Measurements from ENCODE around the gene TSPEAR.
"Not testable (repeated sequence)": the region's sequence is repeated elsewhere in the genome, so short reads cannot be mapped to it uniquely, and the experiment has no call there.

Gene TSPEAR

DNA sequence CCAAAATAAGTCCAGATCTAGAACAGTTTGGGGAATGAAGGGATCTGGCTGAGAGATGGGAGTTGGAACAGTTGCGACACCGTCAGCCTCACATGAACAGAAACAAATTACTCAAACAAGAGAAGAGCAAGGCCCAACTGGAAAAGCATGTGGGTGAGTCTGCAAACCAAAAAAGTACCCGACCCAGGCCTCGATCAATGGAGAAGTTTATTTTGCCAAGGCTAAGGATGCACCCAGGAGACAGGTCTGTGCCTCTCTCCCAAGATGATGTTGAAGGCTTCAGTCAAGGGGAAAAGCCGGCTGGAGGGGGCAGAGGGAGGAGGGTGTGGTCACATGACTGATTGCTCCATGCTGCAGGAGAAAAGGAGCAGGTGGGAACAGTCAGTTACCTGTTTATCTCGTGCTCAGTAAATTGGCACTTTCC, 213.7 kb downstream of the TSPEAR start:
- no peak for ATAC-seq

DNA sequence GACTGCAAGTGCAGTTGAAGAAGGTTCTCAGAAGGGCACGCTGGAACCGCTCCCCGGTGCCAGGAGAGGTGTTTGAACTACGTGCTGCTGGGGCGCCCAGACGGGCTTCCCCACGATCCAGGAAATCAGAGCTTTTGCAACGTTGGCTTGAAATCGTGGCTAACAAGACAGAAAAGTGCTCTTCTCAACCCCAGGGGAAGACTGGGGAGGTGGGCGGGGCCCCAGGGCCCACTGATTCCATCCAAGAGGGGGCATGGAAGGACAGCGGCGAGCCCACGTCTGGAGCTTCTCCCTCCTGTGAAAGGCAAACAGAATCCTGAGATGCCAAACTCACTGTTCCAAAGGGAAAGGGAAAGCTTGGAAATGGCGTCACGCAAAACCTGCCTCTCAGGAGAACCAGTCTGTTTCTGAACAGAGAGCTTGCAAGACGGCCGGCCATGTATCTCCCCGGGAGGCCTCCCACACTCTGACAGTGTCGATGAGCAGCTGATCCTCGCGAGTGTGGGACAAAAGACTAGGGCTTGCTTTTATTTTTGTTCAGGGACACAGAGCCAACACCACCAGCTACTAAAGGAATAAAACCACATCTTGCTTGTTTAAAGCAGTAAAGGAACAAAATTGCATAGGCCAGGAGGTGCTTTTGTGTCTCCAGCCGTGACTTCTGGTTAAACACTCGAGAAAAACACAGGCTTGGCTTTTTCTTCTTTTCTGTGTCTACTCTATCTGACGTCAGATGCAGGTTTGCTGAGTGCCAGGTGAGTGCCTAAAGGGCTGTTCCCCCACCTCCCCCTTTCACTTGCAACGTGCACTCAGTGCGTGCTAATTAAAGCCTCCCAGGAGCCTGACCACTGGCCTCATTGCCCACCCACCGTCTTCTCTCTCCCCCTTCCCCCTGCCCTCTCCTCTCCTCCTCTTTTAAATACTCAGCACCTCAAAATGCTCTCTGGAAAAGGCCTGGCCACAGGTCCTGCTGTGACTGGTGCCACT, 214.5 kb downstream of the TSPEAR start:
- ATAC-seq, result no peak

- no peak for ATAC-seq
Measured at GRCh38 chr21:44495611-44496563, 215.5 kb downstream of the TSPEAR start.

GRCh38 chr21:44494956-44495355, 216.4 kb downstream of the TSPEAR start:
- ATAC-seq, result no peak

DNA sequence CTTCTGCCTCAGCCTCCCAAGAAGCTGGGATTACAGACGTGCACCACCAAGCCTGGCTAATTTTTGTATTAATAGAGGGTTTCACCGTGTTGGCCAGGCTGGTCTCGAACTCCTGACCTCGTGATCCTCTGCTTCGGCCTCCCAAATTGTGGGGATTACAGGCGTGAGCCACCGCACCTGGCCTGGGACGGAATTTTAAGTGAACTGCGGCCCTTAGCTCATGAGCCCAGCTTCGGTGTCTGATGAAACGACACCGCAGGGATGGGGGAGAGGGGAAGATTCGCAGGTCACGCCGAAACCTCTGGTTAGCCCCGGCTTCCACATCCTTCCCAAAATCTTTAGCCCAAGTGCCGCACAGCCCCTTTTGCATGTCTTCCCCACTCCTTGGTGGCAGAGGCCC, 217.0 kb downstream of the TSPEAR start:
- no peak for ATAC-seq

DNA sequence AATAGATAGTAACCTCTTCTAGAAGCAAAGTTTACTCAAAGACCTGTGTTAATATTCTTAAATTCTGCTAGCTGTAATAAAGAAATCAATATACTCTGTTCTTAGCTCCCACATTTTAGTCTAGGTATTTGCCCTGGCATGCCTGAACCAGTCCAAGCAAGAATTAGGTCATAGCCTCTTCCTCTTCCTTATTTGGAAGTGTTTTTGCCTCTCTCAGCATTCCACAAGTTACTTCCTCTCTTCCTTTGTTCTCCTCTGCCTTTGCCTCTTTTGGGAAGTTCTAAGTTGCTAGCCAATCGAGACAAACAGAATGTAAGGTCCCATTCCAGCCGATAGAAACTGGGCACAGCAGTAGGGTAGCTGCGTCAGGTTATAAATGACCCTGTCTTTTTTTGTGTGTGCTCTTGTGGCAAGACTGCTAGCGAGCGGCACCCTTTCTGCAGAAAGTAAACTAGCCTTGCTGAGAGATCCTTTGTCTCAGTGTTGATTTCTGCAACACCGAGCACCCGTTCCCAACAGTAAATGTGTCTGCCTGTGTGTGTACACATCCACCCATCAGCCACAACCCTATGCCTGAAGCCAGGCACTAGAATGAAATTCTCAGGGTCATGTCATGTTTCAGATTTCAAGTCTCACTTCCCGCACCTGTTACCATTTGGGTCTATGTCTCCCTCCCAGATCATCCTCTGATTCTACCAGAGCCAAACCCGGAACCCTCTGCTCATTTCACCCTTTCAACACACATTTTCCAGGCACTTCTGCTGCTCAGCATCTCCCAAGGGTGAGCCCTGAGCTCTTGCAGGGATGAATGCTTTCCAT, 218.6 kb downstream of the TSPEAR start:
- no peak for ATAC-seq

GRCh38 chr21:44490816-44491215, 220.6 kb downstream of the TSPEAR start:
- no peak for ATAC-seq

- ATAC-seq, result no peak
Measured at GRCh38 chr21:44490405-44490804, 221.0 kb downstream of the TSPEAR start.

GRCh38 chr21:44489962-44490361, 221.4 kb downstream of the TSPEAR start:
- ATAC-seq, result no peak

DNA sequence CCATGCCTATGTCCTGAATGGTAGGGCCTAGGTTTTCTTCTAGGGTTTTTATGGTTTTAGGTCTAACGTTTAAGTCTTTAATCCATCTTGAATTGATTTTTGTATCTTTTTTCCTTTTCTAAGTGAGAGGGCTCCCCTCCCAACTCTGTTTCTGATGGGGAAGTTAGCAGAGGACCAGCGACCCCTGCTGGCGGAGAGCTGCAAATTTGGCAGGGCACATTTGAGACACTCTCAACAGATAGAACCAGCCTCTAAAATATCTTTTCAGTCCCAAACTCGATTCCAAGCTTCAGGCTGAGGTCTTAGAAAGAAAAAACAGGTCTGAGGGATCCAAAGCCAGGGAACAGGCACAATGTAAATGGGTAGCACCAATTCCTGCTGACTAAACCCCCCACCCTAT, 223.5 kb downstream of the TSPEAR start:
- no peak for ATAC-seq

GRCh38 chr21:44486302-44486701, 225.1 kb downstream of the TSPEAR start:
- no peak for ATAC-seq

GRCh38 chr21:44485796-44486195, 225.6 kb downstream of the TSPEAR start:
- ATAC-seq, result no peak

- peak in 1 of 2 donors; percentile 86 for ATAC-seq
Measured at GRCh38 chr21:44485254-44485793, 226.0 kb downstream of the TSPEAR start.

GRCh38 chr21:44484498-44485253, 226.7 kb downstream of the TSPEAR start:
- ATAC-seq, result no peak

DNA sequence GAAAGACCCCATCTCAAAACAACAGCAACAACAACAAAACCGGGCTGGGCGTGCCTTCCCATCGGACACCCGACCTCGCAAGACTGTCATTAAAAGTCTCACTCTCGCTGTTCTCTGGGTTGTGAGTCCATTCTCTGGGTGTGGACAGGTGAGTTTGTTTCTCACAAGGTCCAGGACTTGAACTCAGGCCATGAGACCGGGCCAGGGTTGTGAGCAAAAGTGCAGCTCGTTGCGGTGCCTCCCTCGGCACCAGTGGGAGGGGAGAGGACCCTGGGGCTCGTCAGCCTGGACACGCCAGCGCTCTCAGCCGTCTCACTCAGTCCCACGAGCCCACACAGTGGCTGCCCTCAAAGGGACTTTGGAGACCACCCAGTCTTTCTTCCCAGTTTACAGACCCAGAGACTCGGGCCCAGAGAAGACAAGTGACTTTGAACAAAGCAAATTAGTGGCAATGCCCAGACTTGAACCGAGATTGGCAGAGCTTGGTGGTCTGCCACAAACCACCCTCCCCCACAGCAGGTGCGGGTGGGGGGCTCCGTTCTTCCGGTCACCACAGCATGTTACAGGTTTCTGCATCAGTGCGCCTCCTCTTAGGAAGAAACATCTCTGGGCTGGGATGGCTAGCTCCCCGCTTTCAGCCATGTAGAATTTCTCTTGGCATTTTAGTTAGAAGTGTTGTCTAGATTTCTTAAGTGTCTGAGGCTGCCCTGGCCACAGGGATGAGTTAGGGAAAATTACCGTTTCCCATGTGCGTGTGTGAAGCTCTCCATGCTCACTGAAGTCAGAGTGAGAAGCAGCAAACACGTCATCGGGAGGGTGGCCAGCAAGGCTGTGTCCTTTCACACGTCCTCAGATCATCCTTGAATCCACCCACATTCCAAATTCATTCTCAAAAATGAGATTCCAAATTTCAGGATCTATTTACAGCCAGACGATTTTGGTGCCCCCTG, 227.8 kb downstream of the TSPEAR start:
- ATAC-seq, result no peak

- no peak for ATAC-seq
Measured at GRCh38 chr21:44482581-44483287, 228.6 kb downstream of the TSPEAR start.

GRCh38 chr21:44480200-44481053, 230.9 kb downstream of the TSPEAR start:
- ATAC-seq, result no peak

- ATAC-seq, result not testable (repeated sequence)
Measured at GRCh38 chr21:44479556-44480199, 231.7 kb downstream of the TSPEAR start.

All from activated CD4-positive, CD25-positive, alpha-beta regulatory T cell treated with anti-CD3 and anti-CD28 coated beads, Interleukin-2, amount 50 U/mL, for 24 hours (primary cell).